HFF-Myc (cell line): ENCODE results near the gene IL3.

Experiments used
- DNase-seq: peaks from one replicate; pipeline ENCODE4 v3.0.0-alpha.2; 2011; ENCODE audit warnings: low read depth; ENCODE audit errors: extremely low read depth
- H3K4me3 ChIP-seq: replicated peaks from 2 replicates; pipeline ENCODE4 v1.5.1; 2011; ENCODE audit warnings: low read depth, mild to moderate bottlenecking, control low read depth, low read length
- CTCF ChIP-seq: IDR thresholded peaks from 2 replicates; pipeline ENCODE4 v1.5.1; 2012; ENCODE audit warnings: mild to moderate bottlenecking, low read depth, low read length, control low read depth; ENCODE audit errors: missing control alignments

Gene IL3

GRCh38 chr5:132098621-132099020, 38.2 kb downstream of the IL3 start:
- no peak for DNase-seq
- no peak for TF ChIP-seq CTCF
- no peak overlapping the region for H3K4me3 ChIP-seq

- no peak overlapping the region for H3K4me3 ChIP-seq
- TF ChIP-seq CTCF, result no peak
- no peak for DNase-seq
Observed at GRCh38 chr5:132099076-132099748, 38.8 kb downstream of the IL3 start.

- H3K4me3 ChIP-seq, result no peak overlapping the region
- no peak for DNase-seq
- TF ChIP-seq CTCF, result no peak
Observed at GRCh38 chr5:132099905-132100304, 39.5 kb downstream of the IL3 start.

GRCh38 chr5:132100672-132101261, 40.3 kb downstream of the IL3 start:
- TF ChIP-seq CTCF, result no peak
- no peak overlapping the region for H3K4me3 ChIP-seq
- no peak for DNase-seq

- H3K4me3 ChIP-seq, result no peak overlapping the region
- no peak for TF ChIP-seq CTCF
Observed at GRCh38 chr5:132101385-132101880, 41.0 kb downstream of the IL3 start.

GRCh38 chr5:132102101-132102701, 41.7 kb downstream of the IL3 start:
- TF ChIP-seq CTCF, result no peak
- no peak for DNase-seq
- H3K4me3 ChIP-seq, result no peak overlapping the region

More at GRCh38 chr5:132101385-132101880, 41.0 kb downstream of the IL3 start:
- no peak for DNase-seq

GRCh38 chr5:132102944-132103331, 42.5 kb downstream of the IL3 start:
- no peak for DNase-seq
- no peak for TF ChIP-seq CTCF
- H3K4me3 ChIP-seq, result no peak overlapping the region
